B cell (primary cell): ENCODE results near the gene MRNIP.

Source experiments
- EZH2 ChIP-seq: IDR thresholded peaks from 2 replicates; pipeline ENCODE4 v1.6.1; 2012; ENCODE audit warnings: borderline replicate concordance, low read depth, mild to moderate bottlenecking, moderate library complexity, low read length; ENCODE audit not compliant: insufficient read depth, poor library complexity, severe bottlenecking
- TF ChIP-seq, protein P1 (sequence below): fragments of 200-600 bp; IDR thresholded peaks from one replicate; pipeline ENCODE4 v1.8.0; 2022; ENCODE audit warnings: antibody characterized with exemption, mild to moderate bottlenecking

DNA sequence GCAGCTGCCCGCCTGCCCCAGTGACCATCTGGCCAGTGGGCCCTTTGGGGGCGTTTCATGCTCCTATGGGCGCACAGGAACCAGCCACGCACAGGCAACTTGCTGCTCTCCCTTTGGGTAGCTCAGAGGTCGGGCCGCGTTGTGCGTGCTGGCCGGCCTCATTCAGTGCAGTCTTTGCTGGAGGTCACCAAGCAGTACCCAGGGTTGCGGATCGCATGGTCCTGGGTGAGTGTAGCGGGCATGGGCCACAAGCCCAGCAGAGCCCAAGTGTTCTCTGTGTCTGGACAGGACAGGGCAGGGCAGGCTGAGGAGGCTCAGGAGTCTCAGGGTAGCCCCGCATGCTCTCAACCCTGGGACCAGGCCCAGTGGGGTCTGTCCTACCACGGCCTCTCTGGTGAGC, 9.9 kb upstream of the MRNIP start:
- TF ChIP-seq, protein P1, sequence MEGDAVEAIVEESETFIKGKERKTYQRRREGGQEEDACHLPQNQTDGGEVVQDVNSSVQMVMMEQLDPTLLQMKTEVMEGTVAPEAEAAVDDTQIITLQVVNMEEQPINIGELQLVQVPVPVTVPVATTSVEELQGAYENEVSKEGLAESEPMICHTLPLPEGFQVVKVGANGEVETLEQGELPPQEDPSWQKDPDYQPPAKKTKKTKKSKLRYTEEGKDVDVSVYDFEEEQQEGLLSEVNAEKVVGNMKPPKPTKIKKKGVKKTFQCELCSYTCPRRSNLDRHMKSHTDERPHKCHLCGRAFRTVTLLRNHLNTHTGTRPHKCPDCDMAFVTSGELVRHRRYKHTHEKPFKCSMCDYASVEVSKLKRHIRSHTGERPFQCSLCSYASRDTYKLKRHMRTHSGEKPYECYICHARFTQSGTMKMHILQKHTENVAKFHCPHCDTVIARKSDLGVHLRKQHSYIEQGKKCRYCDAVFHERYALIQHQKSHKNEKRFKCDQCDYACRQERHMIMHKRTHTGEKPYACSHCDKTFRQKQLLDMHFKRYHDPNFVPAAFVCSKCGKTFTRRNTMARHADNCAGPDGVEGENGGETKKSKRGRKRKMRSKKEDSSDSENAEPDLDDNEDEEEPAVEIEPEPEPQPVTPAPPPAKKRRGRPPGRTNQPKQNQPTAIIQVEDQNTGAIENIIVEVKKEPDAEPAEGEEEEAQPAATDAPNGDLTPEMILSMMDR, result no peak
- TF ChIP-seq EZH2, result no peak
